ENCODE measurements around the gene PSD2.

DNA sequence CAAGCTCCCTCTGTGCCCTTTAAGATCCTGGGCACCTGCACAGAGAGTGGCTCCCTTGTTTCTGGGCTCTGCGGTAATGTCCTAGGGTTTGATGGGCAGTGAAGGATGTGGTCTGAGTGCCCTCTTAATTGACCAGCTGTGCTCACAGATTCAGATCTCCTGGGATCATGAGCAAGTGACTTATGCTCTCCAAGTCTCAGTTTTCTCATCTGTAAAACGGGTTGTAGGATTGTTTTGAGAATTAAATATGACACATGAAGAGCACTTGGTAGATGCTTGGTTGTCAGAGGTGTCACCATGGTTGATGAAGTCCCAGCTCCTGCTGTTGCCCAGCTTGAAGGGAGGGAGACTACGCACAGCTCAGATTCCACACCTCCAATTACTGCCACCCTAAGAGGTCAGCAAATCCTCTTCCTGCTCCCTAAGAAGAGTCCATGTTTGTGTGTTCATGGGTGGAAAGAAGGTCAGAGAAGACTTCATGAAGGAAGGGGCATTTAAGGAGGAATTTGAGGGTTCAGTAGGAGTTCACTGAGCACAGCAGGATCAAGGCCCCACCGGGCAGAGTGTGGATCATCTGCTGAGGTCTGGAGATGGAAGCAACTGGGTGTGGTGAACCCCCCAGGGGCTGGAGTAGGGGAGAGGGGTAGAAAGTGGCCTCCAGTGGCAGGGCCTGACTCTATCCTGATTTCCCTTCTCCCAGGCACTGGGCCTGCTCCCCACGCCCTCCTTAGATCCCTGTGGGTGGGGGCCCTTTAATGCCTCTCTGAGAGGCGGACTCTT lies 1.4 kb upstream of the PSD2 start:
- TF ChIP-seq, protein P1, sequence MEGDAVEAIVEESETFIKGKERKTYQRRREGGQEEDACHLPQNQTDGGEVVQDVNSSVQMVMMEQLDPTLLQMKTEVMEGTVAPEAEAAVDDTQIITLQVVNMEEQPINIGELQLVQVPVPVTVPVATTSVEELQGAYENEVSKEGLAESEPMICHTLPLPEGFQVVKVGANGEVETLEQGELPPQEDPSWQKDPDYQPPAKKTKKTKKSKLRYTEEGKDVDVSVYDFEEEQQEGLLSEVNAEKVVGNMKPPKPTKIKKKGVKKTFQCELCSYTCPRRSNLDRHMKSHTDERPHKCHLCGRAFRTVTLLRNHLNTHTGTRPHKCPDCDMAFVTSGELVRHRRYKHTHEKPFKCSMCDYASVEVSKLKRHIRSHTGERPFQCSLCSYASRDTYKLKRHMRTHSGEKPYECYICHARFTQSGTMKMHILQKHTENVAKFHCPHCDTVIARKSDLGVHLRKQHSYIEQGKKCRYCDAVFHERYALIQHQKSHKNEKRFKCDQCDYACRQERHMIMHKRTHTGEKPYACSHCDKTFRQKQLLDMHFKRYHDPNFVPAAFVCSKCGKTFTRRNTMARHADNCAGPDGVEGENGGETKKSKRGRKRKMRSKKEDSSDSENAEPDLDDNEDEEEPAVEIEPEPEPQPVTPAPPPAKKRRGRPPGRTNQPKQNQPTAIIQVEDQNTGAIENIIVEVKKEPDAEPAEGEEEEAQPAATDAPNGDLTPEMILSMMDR (IDR thresholded peaks at IDR 0.05), result no peak
- TF ChIP-seq POLR2AphosphoS5 (IDR thresholded peaks at IDR 0.05), result no peak
- no peak for TF ChIP-seq POLR2A (IDR thresholded peaks at IDR 0.05)
- no peak for TF ChIP-seq EP300 (IDR thresholded peaks at IDR 0.05)
